ENCODE measurements around the gene NTN3. TPM values are rescaled to one million over a fixed set of nuclear protein-coding genes. Genes with fewer than 3 reads are reported as not detected.

Gene NTN3
- total RNA-seq, 2 experiments from 2014 or later = not detected

DNA sequence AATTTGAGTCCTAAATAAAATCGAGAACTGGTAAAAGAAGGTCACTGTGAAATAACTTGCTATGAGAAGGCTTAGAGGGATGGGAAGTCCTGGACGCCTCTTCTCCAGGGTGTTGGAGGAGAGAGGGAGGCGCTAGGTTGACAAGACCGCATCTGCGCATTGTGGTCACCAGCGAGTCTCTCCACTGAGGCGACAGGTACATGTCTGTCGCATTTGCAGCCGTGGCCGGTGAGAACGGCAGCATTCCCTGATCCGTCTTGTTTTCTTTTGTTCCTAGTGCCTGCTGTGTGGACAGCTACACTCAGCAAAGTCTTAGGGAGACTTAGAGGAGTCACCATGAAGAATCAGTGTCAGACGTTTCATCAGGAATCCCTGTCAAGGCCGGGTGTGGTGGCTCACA is 34.6 kb downstream of the NTN3 start:
- Mint-ChIP-seq H3K4me1 (ENCODE audit: low read depth) (peaks cover 3% of the 10 kb centered on the region), H3K27me3 (no peaks in the 10 kb centered on the region), H3K36me3 (ENCODE audit: low read depth) (no peaks in the 10 kb centered on the region), H3K27ac (no peak overlapping the region), H3K9me3 (no peaks in the 10 kb centered on the region), H3K4me3 (no peak overlapping the region)
- DNase-seq = no peak
- CTCF ChIA-PET = interaction anchor here (1.6 kb wide), 1 partner anchor 78 kb away, joined by 4 read pairs; no protein-coding TSS in a partner anchor
- POLR2A ChIA-PET = no interaction called here
- ATAC-seq = no peak
- TF ChIP-seq, protein P1, sequence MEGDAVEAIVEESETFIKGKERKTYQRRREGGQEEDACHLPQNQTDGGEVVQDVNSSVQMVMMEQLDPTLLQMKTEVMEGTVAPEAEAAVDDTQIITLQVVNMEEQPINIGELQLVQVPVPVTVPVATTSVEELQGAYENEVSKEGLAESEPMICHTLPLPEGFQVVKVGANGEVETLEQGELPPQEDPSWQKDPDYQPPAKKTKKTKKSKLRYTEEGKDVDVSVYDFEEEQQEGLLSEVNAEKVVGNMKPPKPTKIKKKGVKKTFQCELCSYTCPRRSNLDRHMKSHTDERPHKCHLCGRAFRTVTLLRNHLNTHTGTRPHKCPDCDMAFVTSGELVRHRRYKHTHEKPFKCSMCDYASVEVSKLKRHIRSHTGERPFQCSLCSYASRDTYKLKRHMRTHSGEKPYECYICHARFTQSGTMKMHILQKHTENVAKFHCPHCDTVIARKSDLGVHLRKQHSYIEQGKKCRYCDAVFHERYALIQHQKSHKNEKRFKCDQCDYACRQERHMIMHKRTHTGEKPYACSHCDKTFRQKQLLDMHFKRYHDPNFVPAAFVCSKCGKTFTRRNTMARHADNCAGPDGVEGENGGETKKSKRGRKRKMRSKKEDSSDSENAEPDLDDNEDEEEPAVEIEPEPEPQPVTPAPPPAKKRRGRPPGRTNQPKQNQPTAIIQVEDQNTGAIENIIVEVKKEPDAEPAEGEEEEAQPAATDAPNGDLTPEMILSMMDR (IDR thresholded peaks at IDR 0.05) = no peak
- intact Hi-C loops (cut with micrococcal nuclease) = loop anchor here (10.0 kb wide), 1 partner anchor 71 kb away; no protein-coding TSS in a partner anchor

DNA sequence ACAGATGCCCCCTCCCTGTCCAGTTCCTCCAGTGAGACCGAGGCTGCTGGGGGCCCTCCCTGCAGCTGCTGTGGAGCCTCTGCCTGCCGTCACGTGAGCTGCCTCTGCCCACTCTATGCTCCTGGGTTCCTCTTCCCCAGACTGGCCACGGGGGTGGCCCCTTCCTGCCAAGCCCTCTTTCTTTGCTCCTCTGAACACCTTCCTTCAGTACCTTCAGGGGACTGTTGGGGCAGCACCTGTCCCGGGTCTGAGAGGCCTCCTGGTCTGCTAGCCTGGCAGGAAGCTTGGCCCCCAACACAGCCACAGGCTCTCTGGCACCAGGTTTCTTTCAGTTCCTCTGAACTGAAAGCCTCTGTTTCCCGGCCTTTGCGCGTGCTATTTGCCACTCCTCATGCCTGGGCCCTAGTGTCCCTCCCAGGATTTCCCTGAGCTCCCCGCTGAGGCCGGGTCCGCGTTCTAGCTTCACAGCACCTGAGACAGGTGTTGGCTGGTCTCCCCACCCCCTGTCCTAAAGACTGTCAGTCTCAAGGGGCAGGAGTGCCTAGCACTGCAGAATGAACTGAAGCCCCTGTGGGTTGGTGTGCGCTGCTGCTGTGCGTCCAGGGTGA is 36.1 kb downstream of the NTN3 start:
- TF ChIP-seq, protein P1 (IDR thresholded peaks at IDR 0.05) = no peak
- CTCF ChIA-PET = no interaction called here
- DNase-seq (peak; percentile 25), ATAC-seq (peak; percentile 69)
- Mint-ChIP-seq H3K27ac (no peak overlapping the region), H3K27me3 (no peaks in the 10 kb centered on the region), H3K36me3 (ENCODE audit: low read depth) (no peaks in the 10 kb centered on the region), H3K4me1 (ENCODE audit: low read depth) (peaks cover 3% of the 10 kb centered on the region), H3K4me3 (no peak overlapping the region), H3K9me3 (no peaks in the 10 kb centered on the region)
- intact Hi-C loops (cut with micrococcal nuclease) = loop anchor here (10.0 kb wide), 1 partner anchor 72 kb away; no protein-coding TSS in a partner anchor
- POLR2A ChIA-PET = no interaction called here

DNA sequence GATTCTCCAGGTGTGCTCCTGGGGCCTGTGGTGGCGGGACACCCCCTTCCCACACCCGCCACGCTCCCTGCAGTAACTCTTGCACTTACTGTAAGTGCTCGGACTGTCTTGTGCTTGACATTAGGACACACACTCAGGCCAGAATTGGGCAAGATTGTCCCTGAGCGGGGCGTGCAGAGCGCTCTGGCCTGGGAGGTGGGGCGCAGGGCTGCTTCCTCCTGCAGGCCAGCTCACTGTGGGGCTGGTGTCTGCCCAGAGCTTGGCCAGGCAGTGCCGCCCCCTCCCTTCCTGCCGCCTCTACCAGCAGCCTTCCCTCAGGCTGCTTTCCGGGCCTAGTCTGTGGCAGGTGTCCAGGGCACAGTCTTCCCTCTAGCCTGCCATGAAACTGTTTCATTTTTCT is 36.6 kb downstream of the NTN3 start:
- H3K36me3 Mint-ChIP-seq (ENCODE audit: low read depth) = no peaks in the 10 kb centered on the region
- TF ChIP-seq, protein P1 (IDR thresholded peaks at IDR 0.05) = no peak
- ChIA-PET CTCF (no interaction called here), POLR2A (no interaction called here)
- intact Hi-C loops (cut with micrococcal nuclease) = loop anchor here (10.0 kb wide), 1 partner anchor 73 kb away; no protein-coding TSS in a partner anchor
- ATAC-seq = no peak
- no peaks in the 10 kb centered on the region for H3K27me3 Mint-ChIP-seq
- no peaks in the 10 kb centered on the region for H3K9me3 Mint-ChIP-seq
- no peak overlapping the region for H3K4me3 Mint-ChIP-seq
- peaks cover 3% of the 10 kb centered on the region for H3K4me1 Mint-ChIP-seq (ENCODE audit: low read depth)
- DNase-seq = no peak
- H3K27ac Mint-ChIP-seq = no peak overlapping the region

DNA sequence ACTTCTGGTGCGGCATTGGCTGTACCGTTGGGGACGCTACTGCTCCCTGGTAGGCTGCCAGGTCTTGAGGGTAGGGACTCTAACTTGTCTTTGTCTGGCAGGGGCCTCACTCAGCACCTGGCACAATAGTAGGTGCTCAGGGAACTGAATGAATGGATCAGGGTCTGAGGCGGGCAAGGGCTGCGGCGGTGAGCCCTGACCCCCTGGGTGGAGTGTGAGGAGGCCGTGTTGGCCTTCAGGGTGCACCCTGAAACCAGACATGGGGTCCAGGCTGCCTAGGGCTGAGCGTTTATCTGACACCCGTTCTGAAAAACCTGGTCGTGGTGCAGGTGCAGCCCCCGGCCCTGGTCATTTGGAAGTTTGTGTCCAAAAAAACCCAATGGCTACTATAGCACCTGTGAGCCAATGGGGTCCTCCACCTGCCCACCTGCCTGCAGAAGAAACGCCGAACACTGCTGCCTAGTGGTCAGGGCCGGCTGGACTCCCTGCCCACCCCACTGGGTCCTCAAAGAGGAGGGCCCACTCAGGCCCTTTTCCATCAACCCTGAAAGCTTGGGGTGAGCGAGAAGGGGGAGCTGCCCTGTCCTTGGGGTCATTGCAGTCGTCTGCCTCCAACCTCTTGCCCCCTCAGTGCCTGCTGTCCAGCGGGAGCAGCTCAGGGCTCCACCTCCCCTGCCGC is 37.8 kb downstream of the NTN3 start:
- H3K9me3 Mint-ChIP-seq = no peaks in the 10 kb centered on the region
- CTCF ChIA-PET = no interaction called here
- H3K27me3 Mint-ChIP-seq = no peaks in the 10 kb centered on the region
- H3K4me3 Mint-ChIP-seq = no peak overlapping the region
- DNase-seq = no peak
- H3K36me3 Mint-ChIP-seq (ENCODE audit: low read depth) = peaks cover 1% of the 10 kb centered on the region
- intact Hi-C loops (cut with micrococcal nuclease) = loop anchor here (10.0 kb wide), 1 partner anchor 74 kb away; no protein-coding TSS in a partner anchor
- TF ChIP-seq, protein P1 (IDR thresholded peaks at IDR 0.05) = no peak
- H3K27ac Mint-ChIP-seq = no peak overlapping the region
- no peak for ATAC-seq
- H3K4me1 Mint-ChIP-seq (ENCODE audit: low read depth) = peaks cover 10% of the 10 kb centered on the region
- POLR2A ChIA-PET = interaction anchor here (0.6 kb wide), 1 partner anchor 408 kb away, joined by 3 read pairs; no protein-coding TSS in a partner anchor

DNA sequence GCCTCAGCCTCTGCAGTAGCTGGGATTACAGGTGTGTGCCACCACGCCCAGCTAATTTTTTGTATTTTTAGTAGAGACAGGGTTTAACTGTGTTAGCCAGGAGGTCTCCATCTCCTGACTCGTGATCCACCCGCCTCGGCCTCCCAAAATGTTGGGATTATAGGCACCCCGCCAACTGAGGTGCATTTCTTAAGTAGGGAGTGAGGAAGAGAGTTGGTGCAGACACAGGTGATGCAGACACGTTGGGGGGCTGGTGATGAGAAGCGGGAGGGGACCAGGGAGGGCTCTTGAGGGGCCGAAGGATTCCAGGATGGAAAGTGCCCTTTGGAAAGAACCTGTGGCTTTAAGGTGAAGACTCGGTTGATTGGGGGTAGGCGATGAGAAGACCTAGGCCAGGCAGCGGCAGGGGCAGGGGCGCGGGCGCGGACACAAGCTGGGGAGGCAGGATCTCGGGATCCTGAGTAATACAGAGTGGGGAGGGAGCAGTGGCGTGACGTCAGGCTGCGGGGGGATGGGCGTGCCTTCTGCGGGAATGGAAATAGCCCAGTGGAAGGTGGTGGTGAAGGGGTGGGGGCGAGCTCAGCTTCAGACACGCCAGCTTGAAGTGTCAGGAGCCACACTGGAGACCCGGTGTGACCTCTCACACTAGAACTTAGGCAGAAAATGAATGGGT is 40.2 kb downstream of the NTN3 start:
- no peak for ATAC-seq
- Mint-ChIP-seq H3K27ac (no peak overlapping the region), H3K4me3 (no peak overlapping the region), H3K9me3 (no peaks in the 10 kb centered on the region), H3K27me3 (no peaks in the 10 kb centered on the region), H3K4me1 (ENCODE audit: low read depth) (peaks cover 26% of the 10 kb centered on the region), H3K36me3 (ENCODE audit: low read depth) (peaks cover 11% of the 10 kb centered on the region)
- DNase-seq = no peak
- TF ChIP-seq, protein P1 (IDR thresholded peaks at IDR 0.05) = no peak
- intact Hi-C loops (cut with micrococcal nuclease) = no loop called here
- ChIA-PET CTCF (no interaction called here), POLR2A (no interaction called here)
